ENCODE results near the gene TARP.

TARP gene

GRCh38 chr7:38291117-38291647 lies 17.7 kb upstream of the TARP start:
- H3K4me2 ChIP-seq (ENCODE audit: low read depth, low read length, poor library complexity, severe bottlenecking): no peak overlapping the region
- H3K9me3 ChIP-seq (ENCODE audit: insufficient read depth, low read depth, low read length): no peaks in the 10 kb centered on the region
- TF ChIP-seq, protein P1, sequence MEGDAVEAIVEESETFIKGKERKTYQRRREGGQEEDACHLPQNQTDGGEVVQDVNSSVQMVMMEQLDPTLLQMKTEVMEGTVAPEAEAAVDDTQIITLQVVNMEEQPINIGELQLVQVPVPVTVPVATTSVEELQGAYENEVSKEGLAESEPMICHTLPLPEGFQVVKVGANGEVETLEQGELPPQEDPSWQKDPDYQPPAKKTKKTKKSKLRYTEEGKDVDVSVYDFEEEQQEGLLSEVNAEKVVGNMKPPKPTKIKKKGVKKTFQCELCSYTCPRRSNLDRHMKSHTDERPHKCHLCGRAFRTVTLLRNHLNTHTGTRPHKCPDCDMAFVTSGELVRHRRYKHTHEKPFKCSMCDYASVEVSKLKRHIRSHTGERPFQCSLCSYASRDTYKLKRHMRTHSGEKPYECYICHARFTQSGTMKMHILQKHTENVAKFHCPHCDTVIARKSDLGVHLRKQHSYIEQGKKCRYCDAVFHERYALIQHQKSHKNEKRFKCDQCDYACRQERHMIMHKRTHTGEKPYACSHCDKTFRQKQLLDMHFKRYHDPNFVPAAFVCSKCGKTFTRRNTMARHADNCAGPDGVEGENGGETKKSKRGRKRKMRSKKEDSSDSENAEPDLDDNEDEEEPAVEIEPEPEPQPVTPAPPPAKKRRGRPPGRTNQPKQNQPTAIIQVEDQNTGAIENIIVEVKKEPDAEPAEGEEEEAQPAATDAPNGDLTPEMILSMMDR (conservative IDR thresholded peaks at IDR 0.05; ENCODE audit: low read length): no peak
- no peak for TF ChIP-seq EZH2phosphoT487 (IDR thresholded peaks at IDR 0.05; ENCODE audit: borderline replicate concordance)
- H3K9me2 ChIP-seq (replicated peaks; ENCODE audit: low read depth, low read length): no peaks in the 10 kb centered on the region
- H3F3A ChIP-seq (ENCODE audit: low read depth): no peaks in the 10 kb centered on the region
- no peaks in the 10 kb centered on the region for H3K79me2 ChIP-seq (ENCODE audit: insufficient read depth, low read length)
- no peak overlapping the region for H3K9ac ChIP-seq (ENCODE audit: low read depth, low read length, poor library complexity, severe bottlenecking)
- no peak overlapping the region for H2AFZ ChIP-seq (ENCODE audit: low read length)
- H3K27me3 ChIP-seq (ENCODE audit: insufficient read depth, low read length, poor library complexity, severe bottlenecking): no peaks in the 10 kb centered on the region
- H4K20me1 ChIP-seq (ENCODE audit: insufficient read depth, low read length, poor library complexity, severe bottlenecking): no peaks in the 10 kb centered on the region
- no peak overlapping the region for H3K4me3 ChIP-seq (ENCODE audit: low read length, poor library complexity, severe bottlenecking)
- H3K36me3 ChIP-seq (ENCODE audit: insufficient read depth, low read length): no peaks in the 10 kb centered on the region
- H3K4me1 ChIP-seq (ENCODE audit: insufficient read depth, low read length, poor library complexity, severe bottlenecking): no peaks in the 10 kb centered on the region

GRCh38 chr7:38284553-38284952 lies 11.1 kb upstream of the TARP start:
- Histone ChIP-seq H3K9me2 (replicated peaks; ENCODE audit: low read depth, low read length) (no peaks in the 10 kb centered on the region), H3K27me3 (ENCODE audit: insufficient read depth, low read length, poor library complexity, severe bottlenecking) (no peaks in the 10 kb centered on the region), H3K4me1 (ENCODE audit: insufficient read depth, low read length, poor library complexity, severe bottlenecking) (no peaks in the 10 kb centered on the region), H3K36me3 (ENCODE audit: insufficient read depth, low read length) (no peaks in the 10 kb centered on the region), H3K79me2 (ENCODE audit: insufficient read depth, low read length) (no peaks in the 10 kb centered on the region), H2AFZ (ENCODE audit: low read length) (no peak overlapping the region), H3K9me3 (ENCODE audit: insufficient read depth, low read depth, low read length) (no peaks in the 10 kb centered on the region), H4K20me1 (ENCODE audit: insufficient read depth, low read length, poor library complexity, severe bottlenecking) (no peaks in the 10 kb centered on the region), H3K4me2 (ENCODE audit: low read depth, low read length, poor library complexity, severe bottlenecking) (no peak overlapping the region), H3K4me3 (ENCODE audit: low read length, poor library complexity, severe bottlenecking) (no peak overlapping the region), H3F3A (ENCODE audit: low read depth) (no peaks in the 10 kb centered on the region), H3K9ac (ENCODE audit: low read depth, low read length, poor library complexity, severe bottlenecking) (no peak overlapping the region)
- TF ChIP-seq, protein P1 (conservative IDR thresholded peaks at IDR 0.05; ENCODE audit: low read length): no peak
- no peak for TF ChIP-seq EZH2phosphoT487 (IDR thresholded peaks at IDR 0.05; ENCODE audit: borderline replicate concordance)

DNA sequence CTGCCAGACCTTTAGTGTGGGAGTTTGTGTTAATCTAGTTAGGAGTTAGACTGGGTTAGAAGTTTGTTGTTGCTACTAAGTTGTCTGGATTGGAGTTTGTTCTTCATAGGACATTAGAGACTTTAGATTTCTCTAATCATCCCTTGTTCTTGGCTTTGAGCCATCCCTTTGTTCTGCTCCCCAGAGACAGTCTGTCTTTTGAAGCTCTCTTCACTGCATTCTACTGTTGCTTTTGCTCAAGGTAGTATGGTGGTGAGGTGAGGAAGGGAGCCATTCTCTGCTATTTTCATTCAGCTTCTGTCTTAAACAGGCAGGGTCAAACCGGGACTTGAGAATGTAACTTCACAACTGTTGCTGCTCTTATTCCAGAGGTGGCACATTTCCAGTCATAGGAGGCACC lies 10.4 kb upstream of the TARP start:
- no peak overlapping the region for H3K9ac ChIP-seq (ENCODE audit: low read depth, low read length, poor library complexity, severe bottlenecking)
- H3K4me2 ChIP-seq (ENCODE audit: low read depth, low read length, poor library complexity, severe bottlenecking): no peak overlapping the region
- no peak overlapping the region for H2AFZ ChIP-seq (ENCODE audit: low read length)
- no peaks in the 10 kb centered on the region for H3K9me3 ChIP-seq (ENCODE audit: insufficient read depth, low read depth, low read length)
- no peaks in the 10 kb centered on the region for H3K79me2 ChIP-seq (ENCODE audit: insufficient read depth, low read length)
- TF ChIP-seq EZH2phosphoT487 (IDR thresholded peaks at IDR 0.05; ENCODE audit: borderline replicate concordance): no peak
- TF ChIP-seq, protein P1 (conservative IDR thresholded peaks at IDR 0.05; ENCODE audit: low read length): no peak
- no peaks in the 10 kb centered on the region for H3K9me2 ChIP-seq (replicated peaks; ENCODE audit: low read depth, low read length)
- no peaks in the 10 kb centered on the region for H4K20me1 ChIP-seq (ENCODE audit: insufficient read depth, low read length, poor library complexity, severe bottlenecking)
- H3K4me3 ChIP-seq (ENCODE audit: low read length, poor library complexity, severe bottlenecking): no peak overlapping the region
- H3K27me3 ChIP-seq (ENCODE audit: insufficient read depth, low read length, poor library complexity, severe bottlenecking): no peaks in the 10 kb centered on the region
- no peaks in the 10 kb centered on the region for H3K36me3 ChIP-seq (ENCODE audit: insufficient read depth, low read length)
- H3K4me1 ChIP-seq (ENCODE audit: insufficient read depth, low read length, poor library complexity, severe bottlenecking): no peaks in the 10 kb centered on the region
- no peaks in the 10 kb centered on the region for H3F3A ChIP-seq (ENCODE audit: low read depth)
